GM21390 (cell line): ENCODE data around the gene CLTCL1.
"Not testable (repeated sequence)": the region's sequence is repeated elsewhere in the genome, so short reads cannot be mapped to it uniquely, and the experiment has no call there.

Experiments used
- ATAC-seq: cut with Tn5 transposase; IDR thresholded peaks from one replicate; pipeline ENCODE4 v1.9.1; 2021; ENCODE audit not compliant: unreplicated experiment

The CLTCL1 gene

DNA sequence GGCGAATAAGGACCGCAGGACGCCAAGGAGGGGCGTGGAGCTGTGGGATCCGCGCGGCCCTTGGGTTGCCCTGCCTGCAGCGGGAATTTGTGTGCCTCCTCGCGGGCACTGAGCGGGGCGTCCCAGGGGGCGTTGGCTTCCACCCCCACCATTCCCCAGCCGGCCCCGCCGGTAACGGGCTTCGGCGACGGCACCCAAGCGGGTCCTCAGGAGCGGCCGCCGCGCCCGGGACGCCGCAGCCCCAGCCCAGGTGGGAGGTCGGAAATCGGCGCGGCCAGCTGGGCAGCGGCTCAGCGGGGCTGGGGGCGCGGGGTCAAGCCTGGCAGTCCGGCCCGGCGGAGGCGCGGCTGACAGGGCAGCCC, 320 bp downstream of the CLTCL1 start:
- ATAC-seq = no peak

DNA sequence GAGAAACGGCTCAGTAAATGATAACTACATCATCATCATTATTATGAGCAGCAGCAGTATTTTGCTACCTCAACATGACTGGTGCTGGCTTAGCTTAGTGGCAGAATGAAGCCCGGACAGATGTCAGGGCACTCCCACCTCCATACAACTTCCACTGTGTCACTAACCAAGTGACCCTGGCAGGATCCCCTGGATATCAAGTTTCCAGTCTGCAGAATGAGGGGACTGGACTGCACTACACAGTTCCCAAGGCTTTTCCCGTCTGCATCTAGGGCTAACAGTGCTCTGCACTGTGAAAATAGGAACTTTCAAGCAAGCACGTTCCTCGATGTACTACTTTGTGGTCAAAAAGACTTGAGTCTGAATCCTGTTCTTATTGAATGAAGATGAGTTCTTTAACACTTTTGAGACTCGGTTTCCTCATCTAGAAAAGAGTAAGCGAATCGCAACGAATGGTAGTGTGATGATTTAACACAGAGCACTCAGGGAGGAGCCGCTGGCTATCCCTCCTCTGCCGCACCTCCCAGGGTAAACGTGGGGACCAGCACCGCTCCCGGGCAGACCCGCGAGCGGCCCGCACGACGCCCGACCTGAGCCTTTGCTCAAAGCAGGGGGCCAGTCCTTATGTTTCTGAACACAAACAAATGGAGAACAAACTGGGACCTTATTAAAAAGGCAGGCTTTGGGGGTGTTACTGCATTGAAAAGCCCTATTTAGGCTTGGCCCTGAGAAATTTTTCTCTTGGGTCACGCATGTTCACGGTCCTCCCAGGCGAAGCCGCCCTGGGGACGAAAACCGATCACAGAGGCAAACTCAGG, 910 bp downstream of the CLTCL1 start:
- no peak for ATAC-seq

DNA sequence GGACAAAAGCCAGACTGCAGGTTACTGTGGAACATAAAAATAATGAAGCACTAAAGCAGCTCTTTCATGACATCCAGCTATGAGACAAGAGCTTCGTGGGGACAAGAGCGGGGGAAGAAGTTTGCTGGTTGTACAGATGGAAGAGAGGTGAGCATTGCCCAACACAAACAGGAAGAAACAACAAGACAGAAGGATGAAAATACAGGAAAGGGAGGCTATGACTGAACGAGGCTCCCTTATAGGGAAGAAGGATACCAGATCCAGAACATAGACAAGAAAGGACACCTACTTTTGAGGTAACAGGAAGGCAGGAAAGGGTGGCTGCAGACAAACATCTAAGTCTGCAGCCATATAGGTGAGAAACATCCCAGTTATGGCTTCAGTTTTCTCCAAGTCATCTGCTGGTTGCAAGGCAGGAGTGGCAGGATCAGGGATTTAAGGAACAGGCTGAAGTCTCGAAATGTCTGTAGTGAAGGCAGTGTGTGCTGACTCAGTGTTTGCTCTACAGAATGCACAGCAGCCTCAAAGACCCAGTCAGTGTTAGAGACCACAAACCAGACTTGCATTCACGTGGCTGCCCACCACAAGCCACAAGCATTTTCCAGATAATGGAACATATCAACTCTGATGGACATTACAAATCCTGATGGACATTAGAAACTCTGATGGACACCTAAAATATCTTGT, 1.9 kb downstream of the CLTCL1 start:
- no peak for ATAC-seq

DNA sequence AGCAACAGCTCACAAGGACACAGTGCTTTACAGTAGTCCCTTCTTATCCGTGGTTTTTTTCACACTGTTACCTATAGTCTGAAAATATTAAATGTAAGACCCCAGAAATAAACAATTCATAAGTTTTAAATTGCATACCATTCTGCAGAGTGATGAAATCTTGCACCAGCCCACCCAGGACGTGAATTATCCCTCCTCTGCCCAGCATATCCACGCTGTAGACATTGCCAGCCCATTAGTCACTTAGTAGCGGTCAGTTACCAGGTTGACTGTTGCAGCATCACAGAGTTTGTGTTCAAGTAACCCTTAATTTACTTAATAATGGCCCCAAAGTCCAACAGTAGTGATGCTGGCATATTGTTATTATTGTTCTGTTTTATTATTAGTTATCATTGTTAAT, 3.6 kb downstream of the CLTCL1 start:
- ATAC-seq = no peak

DNA sequence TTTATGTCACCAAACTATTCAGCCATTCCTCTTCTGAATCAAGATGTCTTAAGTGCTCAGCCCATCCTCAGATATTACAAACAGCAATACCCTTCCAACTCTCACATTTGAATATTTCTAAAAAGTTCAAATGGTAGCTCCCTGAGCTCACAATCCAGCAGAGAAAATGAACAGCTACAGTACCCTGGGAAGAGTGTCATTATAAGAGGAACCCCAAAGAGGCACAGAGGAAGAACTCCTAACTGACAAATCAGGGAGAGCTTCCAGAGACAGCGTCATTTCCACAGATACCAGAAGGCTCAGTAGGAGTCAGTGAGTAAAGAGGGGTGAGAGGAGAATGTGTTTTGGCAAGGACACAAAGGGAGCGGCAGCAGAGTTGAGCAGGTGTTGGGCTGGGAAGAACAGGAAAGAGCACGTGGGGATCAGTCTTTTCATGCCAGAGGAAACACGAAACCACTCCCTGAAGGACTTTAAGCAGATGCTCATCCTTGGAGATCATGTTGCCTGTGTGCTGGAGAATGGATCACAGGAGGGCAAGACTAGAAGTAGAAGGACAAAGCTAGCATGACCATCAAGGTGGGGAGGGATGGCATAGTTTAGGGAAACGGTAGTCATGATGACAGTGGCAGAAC, 4.3 kb downstream of the CLTCL1 start:
- no peak for ATAC-seq

DNA sequence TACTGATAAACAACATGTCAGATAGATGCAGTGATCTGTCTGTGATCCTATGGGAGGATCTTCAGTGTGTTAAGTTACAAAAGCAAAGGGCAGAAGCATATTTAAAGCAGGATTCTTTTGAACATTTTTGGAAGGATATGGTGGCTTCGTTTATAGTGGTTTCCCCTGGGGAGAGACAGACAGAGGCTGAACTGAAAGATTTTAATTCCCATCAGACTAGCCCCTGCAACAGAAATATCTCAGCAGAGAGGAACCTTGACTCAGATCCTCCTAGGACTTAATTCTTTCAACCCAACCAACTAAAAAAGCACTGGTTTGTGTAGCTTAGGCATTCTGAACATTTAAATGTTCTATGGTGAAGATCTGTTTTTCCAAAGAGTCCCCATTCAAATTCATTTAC, 5.7 kb downstream of the CLTCL1 start:
- ATAC-seq = no peak

DNA sequence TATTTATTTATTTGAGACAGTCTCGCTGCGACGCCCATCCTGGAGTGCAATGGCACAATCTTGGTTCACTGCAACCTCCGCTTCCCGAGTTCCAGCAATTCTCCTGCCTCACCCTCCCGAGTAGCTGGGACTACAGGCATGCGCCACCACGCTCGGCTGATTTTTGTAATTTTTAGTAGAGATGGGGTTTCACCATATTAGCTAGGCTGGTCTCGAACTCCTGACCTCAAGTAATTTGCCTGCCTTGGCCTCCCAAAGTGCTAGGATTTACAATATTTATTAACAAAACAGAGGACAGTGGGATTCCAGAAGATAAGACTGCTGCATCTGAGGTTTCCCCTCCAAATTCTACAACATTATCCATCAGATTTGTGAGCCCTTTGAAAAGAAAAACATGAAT, 12.4 kb downstream of the CLTCL1 start:
- not testable (repeated sequence) for ATAC-seq

DNA sequence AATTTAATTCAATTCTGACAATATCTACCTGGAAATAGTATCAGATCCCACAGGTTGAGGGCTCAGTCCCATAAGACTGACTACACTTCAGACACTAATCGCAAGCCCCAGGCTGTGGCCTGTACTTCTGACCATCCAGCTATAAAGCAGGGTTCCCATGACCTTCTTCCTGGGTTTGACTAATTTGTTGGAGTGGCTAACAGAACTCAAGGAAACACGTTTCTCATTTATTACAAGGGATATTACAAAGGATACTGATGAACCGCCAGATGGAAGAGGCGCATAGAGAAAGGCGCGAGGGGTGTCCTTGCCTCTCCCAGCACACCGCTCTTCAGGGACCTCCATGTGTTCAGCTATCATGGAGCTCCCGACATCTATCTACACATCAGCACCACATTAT, 13.7 kb downstream of the CLTCL1 start:
- no peak for ATAC-seq

DNA sequence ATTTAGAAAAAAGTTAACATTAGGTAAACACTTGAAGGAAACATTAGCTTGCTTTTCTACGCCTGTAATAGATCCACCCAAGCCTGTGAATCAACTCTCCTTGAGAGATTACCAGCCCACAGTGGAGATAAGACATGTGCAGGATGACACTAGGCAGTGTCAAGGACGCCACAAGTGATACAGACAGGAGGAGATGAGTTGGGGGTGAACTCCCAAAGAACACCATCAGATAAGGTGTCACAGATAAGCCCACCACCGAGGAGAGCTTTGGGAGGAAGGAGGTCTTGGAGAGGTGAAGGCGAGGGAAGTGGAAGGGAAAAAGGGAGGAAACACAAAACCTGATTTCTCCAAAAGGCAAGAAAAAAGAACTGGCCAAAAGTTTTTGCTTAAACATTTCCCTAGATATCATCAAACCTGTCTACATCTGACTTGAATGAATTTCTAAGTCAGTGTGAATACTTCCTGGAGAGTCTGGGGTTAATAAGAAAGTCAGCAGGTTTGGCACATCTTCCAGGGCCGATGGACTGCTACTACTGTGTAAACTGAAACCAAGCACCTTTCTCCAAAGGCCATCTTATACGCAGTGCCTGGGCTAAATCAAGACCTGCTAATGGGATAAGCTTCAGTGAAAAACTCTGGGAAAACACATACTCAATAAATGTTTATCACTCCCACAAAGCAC, 15.5 kb downstream of the CLTCL1 start:
- no peak for ATAC-seq

DNA sequence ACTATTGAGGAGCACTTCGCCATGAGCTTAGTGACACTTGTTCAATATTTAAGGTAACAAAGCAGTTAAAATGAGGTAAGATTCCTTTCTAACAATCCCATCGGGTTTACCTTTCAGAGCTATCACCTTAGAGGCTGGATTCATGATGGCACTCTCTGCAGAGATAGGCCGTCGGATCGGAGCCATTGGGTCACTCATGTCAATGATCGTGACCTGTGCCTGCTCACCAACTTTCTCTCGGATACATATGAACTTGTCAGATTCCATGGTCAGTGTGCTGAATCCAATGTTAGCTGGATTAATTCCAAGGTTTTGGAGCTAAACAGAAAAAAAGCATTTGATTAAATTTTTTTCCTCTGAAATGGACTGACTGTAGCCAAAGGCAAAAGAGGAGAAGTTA, 16.0 kb downstream of the CLTCL1 start:
- ATAC-seq = no peak

DNA sequence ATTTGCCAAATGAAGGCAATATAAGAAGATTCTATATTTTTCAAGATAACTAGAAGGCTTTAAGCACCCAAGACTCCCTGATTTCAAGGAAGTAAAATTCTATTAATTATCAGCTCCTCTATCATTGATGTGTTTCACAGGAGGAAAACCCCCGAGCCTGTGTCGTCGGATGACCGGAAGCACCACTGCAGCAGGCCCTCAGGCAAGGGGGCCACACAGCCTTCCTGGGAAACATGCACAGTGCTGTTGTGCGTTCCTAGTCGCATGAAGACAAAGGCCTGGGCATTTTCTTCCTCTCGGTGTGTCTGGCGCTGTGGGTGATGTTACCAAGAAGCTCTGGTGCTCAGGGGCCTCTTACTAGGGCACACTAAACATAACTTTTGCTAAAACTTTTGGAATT, 16.4 kb downstream of the CLTCL1 start:
- ATAC-seq = no peak

DNA sequence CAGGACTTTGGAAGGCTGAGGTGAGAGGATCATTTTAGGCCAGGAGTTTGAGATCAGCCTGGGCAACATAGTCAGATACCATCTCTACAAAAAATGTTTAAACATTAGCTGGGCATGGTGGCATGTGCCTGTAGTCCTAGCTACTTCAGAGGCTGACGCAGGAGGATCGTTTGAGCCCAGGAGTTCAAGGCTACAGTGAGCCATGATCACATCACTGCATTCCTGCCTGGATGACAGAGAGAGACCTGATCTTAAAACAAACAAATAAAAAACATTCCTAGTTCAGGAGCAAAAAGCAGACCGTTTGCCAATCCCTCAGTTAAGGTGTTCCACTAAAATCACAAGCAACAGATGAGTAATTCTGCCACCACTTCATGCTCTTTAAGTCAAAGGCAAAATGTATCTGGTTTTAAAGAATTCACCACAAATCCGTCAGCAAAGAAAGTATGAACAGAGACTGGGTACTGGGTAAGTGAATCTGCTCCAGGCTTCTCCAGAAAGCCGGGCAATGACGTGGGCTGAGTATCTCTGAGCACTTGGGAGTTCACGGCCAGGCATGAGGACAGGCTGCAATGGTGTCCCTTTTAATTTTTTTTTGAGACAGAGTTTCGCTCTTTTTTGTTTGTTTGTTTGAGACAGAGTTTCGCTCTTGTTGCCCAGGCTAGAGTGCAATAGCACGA, 19.5 kb downstream of the CLTCL1 start:
- ATAC-seq = no peak

DNA sequence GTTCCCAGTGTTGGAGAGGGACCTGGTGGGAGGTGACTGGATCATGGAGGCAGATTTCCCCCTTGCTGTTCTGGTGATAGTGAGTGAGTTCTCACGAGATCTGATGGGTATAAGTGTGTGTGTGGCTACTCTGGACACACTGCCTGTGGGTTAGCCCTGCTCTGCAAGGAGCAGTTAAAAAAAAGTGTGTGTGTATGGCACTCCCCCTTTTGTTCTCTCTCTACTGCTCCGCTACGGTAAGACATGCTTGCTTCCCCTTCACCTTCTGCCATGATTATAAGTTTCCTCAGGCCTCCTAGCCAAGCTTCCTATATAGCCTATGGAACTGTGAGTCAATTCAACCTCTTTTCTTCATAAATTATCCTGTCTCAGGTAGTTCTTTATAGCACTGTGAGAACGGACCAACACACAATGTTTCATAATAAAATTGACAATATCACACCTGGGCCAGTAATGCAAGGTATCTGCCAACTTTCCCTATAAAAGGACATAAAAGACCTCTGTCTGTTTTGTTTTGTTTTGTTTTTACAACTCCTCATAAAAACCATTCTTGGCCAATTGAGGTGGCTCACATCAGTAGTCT, 20.2 kb downstream of the CLTCL1 start:
- no peak for ATAC-seq

DNA sequence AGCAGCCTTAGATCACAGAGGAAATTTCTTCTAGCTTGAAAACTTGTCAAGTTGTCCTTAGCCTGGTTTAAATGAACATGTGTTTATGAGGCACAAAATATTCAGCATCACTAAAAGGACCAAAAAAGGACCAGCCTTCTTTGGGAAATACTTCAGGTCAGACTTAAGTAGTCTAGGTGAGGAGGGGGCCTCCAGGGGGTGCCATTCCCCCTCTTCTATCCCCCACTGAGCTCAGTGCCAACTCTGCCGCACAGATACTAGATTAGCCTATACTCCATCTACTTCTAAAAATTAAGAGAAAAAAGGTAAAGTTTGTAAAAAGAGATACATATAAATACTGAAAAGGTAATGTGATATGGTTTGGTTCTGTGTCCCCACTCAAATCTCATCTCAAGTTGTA, 20.6 kb downstream of the CLTCL1 start:
- no peak for ATAC-seq

DNA sequence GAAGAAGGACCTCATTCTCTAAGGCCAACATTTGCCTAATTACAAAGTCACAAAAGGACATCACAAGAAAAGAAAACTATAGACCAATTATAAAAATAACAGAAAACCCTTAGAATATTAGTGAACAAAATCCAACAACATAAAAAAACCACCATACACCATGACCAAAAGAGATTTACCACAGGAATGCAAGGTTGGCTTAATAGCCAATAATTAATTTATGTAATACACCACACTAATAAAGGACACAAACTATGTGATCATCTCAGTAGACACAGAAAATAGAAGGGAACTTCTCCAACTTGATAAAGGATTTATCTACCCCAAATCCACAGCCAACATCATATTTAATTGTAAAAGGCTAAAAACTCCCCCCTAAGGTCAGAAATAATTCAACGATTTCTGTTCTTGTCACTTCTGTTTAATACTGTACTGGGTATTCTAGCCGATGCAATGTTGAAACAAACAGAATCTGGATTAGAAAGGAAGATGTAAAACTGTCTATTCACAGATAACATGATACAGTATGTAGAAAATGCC, 24.9 kb downstream of the CLTCL1 start:
- no peak for ATAC-seq

DNA sequence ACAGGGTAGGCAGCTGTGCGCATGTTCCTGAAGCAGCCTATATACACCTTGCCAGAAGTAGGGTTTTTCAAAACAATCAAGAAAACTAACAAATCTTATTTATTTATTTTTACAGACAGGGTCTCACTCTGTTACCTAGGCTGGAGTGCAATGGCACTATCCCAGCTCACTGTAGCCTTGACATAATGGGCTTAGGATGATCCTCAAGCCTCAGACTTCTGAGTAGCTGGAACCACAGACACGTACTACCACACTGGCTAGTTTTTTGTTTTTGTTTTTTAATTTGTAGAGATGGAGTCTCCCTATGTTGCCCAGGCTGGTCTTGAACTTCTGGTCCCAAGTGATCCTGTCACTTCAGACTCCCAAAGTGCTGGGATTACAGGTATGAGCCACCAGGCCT, 25.7 kb downstream of the CLTCL1 start:
- no peak for ATAC-seq

DNA sequence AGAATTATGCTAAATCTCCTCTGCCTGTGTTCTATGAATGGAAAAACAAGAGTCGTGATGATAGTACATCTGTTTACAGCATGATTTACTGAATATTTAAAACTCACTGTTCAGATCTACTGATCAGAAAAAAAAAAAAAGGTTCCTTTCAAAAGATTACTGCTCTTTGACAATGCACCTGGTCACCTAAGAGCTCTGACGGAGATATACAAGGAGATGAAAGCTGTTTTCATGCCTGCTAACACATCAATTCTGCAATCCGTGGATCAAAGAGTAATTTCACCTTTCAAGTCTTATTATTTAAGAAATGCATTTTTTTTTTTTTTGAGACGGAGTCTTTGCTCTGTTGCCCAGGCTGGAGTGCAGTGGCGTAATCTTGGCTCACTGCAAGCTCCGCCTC, 30.7 kb downstream of the CLTCL1 start:
- ATAC-seq = no peak

DNA sequence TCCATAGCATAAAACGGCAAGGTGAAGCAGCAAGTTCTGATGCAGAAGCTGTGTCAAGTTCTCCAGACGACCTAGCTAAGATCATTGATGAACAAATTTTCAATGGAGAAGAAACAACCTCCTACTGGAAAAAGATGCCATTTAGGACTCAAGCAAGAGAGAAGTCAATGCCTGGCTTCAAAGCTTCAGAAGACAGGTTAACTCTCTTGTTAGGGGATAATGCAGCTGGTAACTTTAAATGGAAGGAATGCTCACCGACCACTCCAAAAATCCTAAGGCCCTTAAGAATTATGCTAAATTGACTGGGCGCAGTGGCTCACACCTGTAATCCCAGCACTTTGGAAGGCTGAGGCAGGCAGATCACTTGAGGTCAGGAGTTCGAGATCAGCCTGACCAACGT, 31.3 kb downstream of the CLTCL1 start:
- no peak for ATAC-seq

DNA sequence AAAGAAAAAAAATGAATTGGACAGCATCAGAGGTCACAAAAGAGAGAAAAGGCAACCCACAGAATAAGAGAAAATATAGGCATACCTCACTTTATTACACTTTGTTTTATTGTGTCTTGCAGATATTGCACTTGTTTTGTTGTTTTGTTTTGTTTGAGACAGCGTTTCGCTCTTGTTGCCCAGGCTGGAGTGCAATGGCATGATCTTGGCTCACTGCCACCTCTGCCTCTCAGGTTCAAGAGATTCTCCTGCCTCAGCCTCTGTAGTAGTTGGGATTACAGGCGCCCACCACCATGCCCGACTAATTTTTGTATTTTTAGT, 32.6 kb downstream of the CLTCL1 start:
- not testable (repeated sequence) for ATAC-seq

DNA sequence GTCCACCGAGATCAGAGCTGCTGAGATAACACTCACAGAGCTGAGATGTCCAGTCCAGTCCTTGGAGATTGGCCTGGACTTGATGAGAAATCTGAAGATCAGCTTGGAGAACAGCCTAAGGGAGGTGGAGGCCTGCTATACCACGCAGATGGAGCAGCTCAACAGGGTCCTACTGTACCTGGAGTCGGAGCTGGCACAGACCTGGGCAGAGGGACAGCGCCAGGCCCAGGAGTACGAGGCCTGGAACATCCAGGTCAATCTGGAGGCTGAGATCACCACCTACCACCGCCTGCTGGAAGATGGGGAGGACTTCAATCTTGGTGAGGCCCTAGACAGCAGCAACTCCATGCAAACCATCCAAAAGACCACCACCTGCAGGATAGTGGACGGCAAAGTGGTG, 33.1 kb downstream of the CLTCL1 start:
- no peak for ATAC-seq

DNA sequence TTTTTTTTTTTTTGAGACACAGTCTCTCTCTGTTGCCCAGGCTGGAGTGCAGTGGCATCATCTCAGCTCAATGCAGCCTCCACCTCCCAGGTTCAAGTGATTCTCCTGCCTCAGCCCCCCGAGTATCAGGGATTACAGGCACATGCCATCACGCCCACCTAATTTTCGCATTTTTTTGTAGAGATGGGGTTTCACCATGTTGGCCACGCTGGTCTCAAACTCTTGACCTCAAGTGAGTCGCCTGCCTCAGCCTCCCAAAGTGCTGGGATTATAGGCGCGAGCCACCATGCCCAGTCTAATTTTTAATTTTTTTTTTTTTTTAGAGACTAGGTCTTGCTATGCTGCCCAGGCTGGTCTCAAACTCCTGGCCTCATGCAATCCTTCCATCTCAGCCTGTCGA, 35.2 kb downstream of the CLTCL1 start:
- not testable (repeated sequence) for ATAC-seq
